DOHH2 (cell line): Measurements from ENCODE around the gene BSND.

Experiments used
- H3F3A ChIP-seq: fragments of 200-600 bp; sonication (generic), shearing (Covaris generic); 2 replicates; pipeline ENCODE4 v1.6.0; 2016; ENCODE audit warnings: antibody characterized with exemption, mild to moderate bottlenecking; ENCODE audit not compliant: control insufficient read depth, insufficient read depth
- H3K27ac ChIP-seq: fragments of 200-600 bp; sonication (generic); 2 replicates; pipeline ENCODE4 v1.5.1; 2014; ENCODE audit warnings: low read depth, mild to moderate bottlenecking, low read length, moderate library complexity
- H3K27me3 ChIP-seq: fragments of 200-600 bp; sonication (generic); 2 replicates; pipeline ENCODE4 v1.6.1; 2014; ENCODE audit warnings: mild to moderate bottlenecking, low read length, mixed read lengths; ENCODE audit not compliant: control insufficient read depth
- H3K36me3 ChIP-seq: fragments of 200-600 bp; sonication (generic); 2 replicates; pipeline ENCODE4 v1.6.1; 2014; ENCODE audit warnings: mild to moderate bottlenecking, low read length, moderate library complexity, mixed read lengths; ENCODE audit not compliant: control insufficient read depth
- H3K4me1 ChIP-seq: fragments of 200-600 bp; sonication (generic); 2 replicates; pipeline ENCODE4 v1.6.1; 2014; ENCODE audit warnings: mild to moderate bottlenecking, low read length, mixed read lengths; ENCODE audit not compliant: control insufficient read depth
- H3K4me2 ChIP-seq: fragments of 200-600 bp; sonication (generic); 2 replicates; pipeline ENCODE4 v1.6.0; 2014; ENCODE audit warnings: mild to moderate bottlenecking, low read length, moderate library complexity
- H3K4me3 ChIP-seq: fragments of 200-600 bp; sonication (generic); 2 replicates; pipeline ENCODE4 v1.5.1; 2014; ENCODE audit warnings: mild to moderate bottlenecking, low read length, mixed read lengths
- H3K79me2 ChIP-seq: fragments of 200-600 bp; sonication (generic); 2 replicates; pipeline ENCODE4 v1.6.1; 2014; ENCODE audit warnings: mild to moderate bottlenecking, low read length, mixed read lengths; ENCODE audit not compliant: control insufficient read depth
- H3K9me2 ChIP-seq: fragments of 200-600 bp; sonication (generic); replicated peaks from 2 replicates; pipeline ENCODE4 v1.6.1; 2014; ENCODE audit warnings: mild to moderate bottlenecking, low read length, mixed read lengths; ENCODE audit not compliant: control insufficient read depth
- H3K9me3 ChIP-seq: fragments of 200-600 bp; sonication (generic); 2 replicates; pipeline ENCODE4 v1.6.1; 2014; ENCODE audit warnings: antibody characterized with exemption, low read length, mixed read lengths; ENCODE audit not compliant: control insufficient read depth, insufficient read depth
- H4K20me1 ChIP-seq: fragments of 200-600 bp; sonication (generic); 2 replicates; pipeline ENCODE4 v1.6.0; 2014; ENCODE audit warnings: low read depth, mild to moderate bottlenecking, antibody characterized with exemption, low read length, moderate library complexity; ENCODE audit not compliant: control insufficient read depth, insufficient read depth
- CTCF ChIP-seq: fragments of 200-600 bp; sonication (generic); IDR thresholded peaks from one replicate; pipeline ENCODE4 v1.5.1; 2014; ENCODE audit warnings: antibody characterized with exemption, mild to moderate bottlenecking, low read depth, low read length; ENCODE audit not compliant: poor library complexity, severe bottlenecking
- EZH2phosphoT487 ChIP-seq: fragments of 200-600 bp; sonication (generic); IDR thresholded peaks from 2 replicates; pipeline ENCODE4 v1.6.1; 2017; ENCODE audit warnings: borderline replicate concordance, mild to moderate bottlenecking, antibody characterized with exemption, low read length, moderate library complexity, mixed read lengths

BSND gene

GRCh38 chr1:55048453-55049270 lies 49.9 kb downstream of the BSND start:
- no peak overlapping the region for H3K27ac ChIP-seq
- no peaks in the 10 kb centered on the region for H3K9me3 ChIP-seq
- no peaks in the 10 kb centered on the region for H3F3A ChIP-seq
- no peaks in the 10 kb centered on the region for H3K79me2 ChIP-seq
- H3K4me1 ChIP-seq = no peaks in the 10 kb centered on the region
- H3K4me2 ChIP-seq = no peak overlapping the region
- no peak for TF ChIP-seq CTCF
- TF ChIP-seq EZH2phosphoT487 = no peak
- H3K36me3 ChIP-seq = no peaks in the 10 kb centered on the region
- H4K20me1 ChIP-seq = no peaks in the 10 kb centered on the region
- H3K9me2 ChIP-seq = no peaks in the 10 kb centered on the region
- H3K27me3 ChIP-seq = no peaks in the 10 kb centered on the region
- H3K4me3 ChIP-seq = no peak overlapping the region

- no peaks in the 10 kb centered on the region for H4K20me1 ChIP-seq
- H3K4me3 ChIP-seq = no peak overlapping the region
- no peaks in the 10 kb centered on the region for H3K4me1 ChIP-seq
- H3K9me2 ChIP-seq = no peaks in the 10 kb centered on the region
- H3K4me2 ChIP-seq = no peak overlapping the region
- H3K79me2 ChIP-seq = no peaks in the 10 kb centered on the region
- no peaks in the 10 kb centered on the region for H3K9me3 ChIP-seq
- no peaks in the 10 kb centered on the region for H3F3A ChIP-seq
- TF ChIP-seq EZH2phosphoT487 (no peak), CTCF (no peak)
- H3K36me3 ChIP-seq = no peaks in the 10 kb centered on the region
- no peak overlapping the region for H3K27ac ChIP-seq
- H3K27me3 ChIP-seq = no peaks in the 10 kb centered on the region
Measured at GRCh38 chr1:55049271-55049913, 50.7 kb downstream of the BSND start.

GRCh38 chr1:55049914-55050278 lies 51.2 kb downstream of the BSND start:
- Histone ChIP-seq H3K27ac (no peak overlapping the region), H3K9me3 (no peaks in the 10 kb centered on the region), H3K4me3 (no peak overlapping the region), H3K27me3 (no peaks in the 10 kb centered on the region), H3K36me3 (no peaks in the 10 kb centered on the region), H3K79me2 (no peaks in the 10 kb centered on the region), H3K4me1 (no peaks in the 10 kb centered on the region), H3F3A (no peaks in the 10 kb centered on the region), H4K20me1 (no peaks in the 10 kb centered on the region), H3K9me2 (no peaks in the 10 kb centered on the region), H3K4me2 (no peak overlapping the region)
- TF ChIP-seq CTCF = no peak
- TF ChIP-seq EZH2phosphoT487 = no peak
